HepG2 (cell line): ENCODE data around the gene NDUFB10. TPM values are rescaled to one million over a fixed set of nuclear protein-coding genes. Genes with fewer than 3 reads are reported as not detected.
A peak's percentile ranks its signal among the peaks of the same experiment; 100 is the strongest.

Experiments used
- ARNT2 ChIP-seq: sonication (generic); formaldehyde crosslinking; IDR thresholded peaks from 2 replicates; pipeline ENCODE4 v1.8.0; 2022; ENCODE audit warnings: mild to moderate bottlenecking, low read depth, missing genetic modification reagents, moderate library complexity
- DZIP1 ChIP-seq: sonication (generic); formaldehyde crosslinking; IDR thresholded peaks from 2 replicates; pipeline ENCODE4 v1.5.0; 2020; ENCODE audit warnings: mild to moderate bottlenecking, missing genetic modification reagents
- EP300 ChIP-seq, 3 experiments: sonication (generic) in 1 of 3; formaldehyde crosslinking in 1 of 3; IDR thresholded peaks; 2 replicates each; pipeline versions ENCODE4 v1.5.1 to v1.6.1; 2011 to 2020; ENCODE audit warnings: low read depth in 2 of 3, low read length in 2 of 3, borderline replicate concordance in 1 of 3, improper control_type of control experiment in 1 of 3, mild to moderate bottlenecking in 1 of 3, missing genetic modification reagents in 1 of 3, moderate library complexity in 1 of 3
- GPBP1L1 ChIP-seq: sonication (generic); formaldehyde crosslinking; IDR thresholded peaks from 2 replicates; pipeline ENCODE4 v1.5.0; 2020; ENCODE audit warnings: mild to moderate bottlenecking, missing genetic modification reagents
- HOXA3 ChIP-seq: sonication (generic); formaldehyde crosslinking; IDR thresholded peaks from 2 replicates; pipeline ENCODE4 v1.5.0; 2020; ENCODE audit warnings: missing genetic modification reagents
- MXD1 ChIP-seq: sonication (generic); formaldehyde crosslinking; IDR thresholded peaks from 2 replicates; pipeline ENCODE4 v1.4.0; 2020; ENCODE audit warnings: mild to moderate bottlenecking, missing genetic modification reagents
- NFYB ChIP-seq: sonication (generic); formaldehyde crosslinking; IDR thresholded peaks from 2 replicates; pipeline ENCODE4 v1.4.0; 2020; ENCODE audit warnings: missing genetic modification reagents
- PHB2 ChIP-seq: fragments of 450-650 bp; IDR thresholded peaks from 2 replicates; pipeline ENCODE4 v1.6.1; 2018; ENCODE audit not compliant: partially characterized antibody
- PHF20 ChIP-seq: sonication (generic); formaldehyde crosslinking; IDR thresholded peaks from 2 replicates; pipeline ENCODE4 v1.5.0; 2020; ENCODE audit warnings: mild to moderate bottlenecking, missing genetic modification reagents
- RFX1 ChIP-seq: fragments of 450-650 bp; IDR thresholded peaks from 2 replicates; pipeline ENCODE4 v1.6.1; 2017
- TCF7 ChIP-seq: sonication (generic); IDR thresholded peaks from 2 replicates; pipeline ENCODE4 v1.6.1; 2016; ENCODE audit warnings: antibody characterized with exemption, low read depth
- TP53 ChIP-seq: sonication (generic); formaldehyde crosslinking; conservative IDR thresholded peaks from 2 replicates; pipeline ENCODE4 v1.4.0; 2020; ENCODE audit warnings: missing genetic modification reagents
- ZNF124 ChIP-seq: sonication (generic); formaldehyde crosslinking; IDR thresholded peaks from 2 replicates; pipeline ENCODE4 v1.4.0; 2020; ENCODE audit warnings: missing genetic modification reagents
- ZNF275 ChIP-seq: sonication (generic); formaldehyde crosslinking; IDR thresholded peaks from 2 replicates; pipeline ENCODE4 v1.8.0; 2022; ENCODE audit warnings: missing genetic modification reagents, mild to moderate bottlenecking, inconsistent platforms, borderline replicate concordance
- ZNF687 ChIP-seq: sonication (generic); formaldehyde crosslinking; IDR thresholded peaks from 2 replicates; pipeline ENCODE4 v1.5.1; 2020; ENCODE audit warnings: mild to moderate bottlenecking, missing genetic modification reagents, moderate library complexity
- polyA plus RNA-seq, 8 experiments: library from polyadenylated mRNA; depleted of rRNA in 3 of 8; stranded (reverse) in 7 of 8; unstranded in 1 of 8; fragments of >200 nt; fragmentation: Illumina TruSeq in 4 of 8; extraction: Trizol in 4 of 8; gene quantifications; 2 replicates each; pipeline versions ENCODE4 v1.2.1 to v1.2.3, GENCODE V29; 2011 to 2016; ENCODE audit warnings: low read depth in 4 of 8, missing spikeins in 1 of 8, mixed read lengths in 1 of 8; ENCODE audit not compliant: insufficient read depth in 1 of 8
- total RNA-seq, 5 experiments: library from RNA; depleted of rRNA; stranded (reverse); fragments of >200 nt; fragmentation: Illumina TruSeq; extraction: Trizol; gene quantifications; 2 replicates each; pipeline ENCODE4 v1.2.3, GENCODE V29; 2016; ENCODE audit warnings: low read depth in 1 of 5
- TF ChIP-seq, protein P1 (sequence below): IDR thresholded peaks from 2 replicates; pipeline ENCODE4 v1.6.1; 2016; ENCODE audit warnings: low read depth, control low read depth

The NDUFB10 gene
- total and polyA plus RNA-seq, 2 of the 13 experiments (the other 11 are each of a cell fraction or from before 2014, with no cell fraction given), result 68.6 to 157 TPM

DNA sequence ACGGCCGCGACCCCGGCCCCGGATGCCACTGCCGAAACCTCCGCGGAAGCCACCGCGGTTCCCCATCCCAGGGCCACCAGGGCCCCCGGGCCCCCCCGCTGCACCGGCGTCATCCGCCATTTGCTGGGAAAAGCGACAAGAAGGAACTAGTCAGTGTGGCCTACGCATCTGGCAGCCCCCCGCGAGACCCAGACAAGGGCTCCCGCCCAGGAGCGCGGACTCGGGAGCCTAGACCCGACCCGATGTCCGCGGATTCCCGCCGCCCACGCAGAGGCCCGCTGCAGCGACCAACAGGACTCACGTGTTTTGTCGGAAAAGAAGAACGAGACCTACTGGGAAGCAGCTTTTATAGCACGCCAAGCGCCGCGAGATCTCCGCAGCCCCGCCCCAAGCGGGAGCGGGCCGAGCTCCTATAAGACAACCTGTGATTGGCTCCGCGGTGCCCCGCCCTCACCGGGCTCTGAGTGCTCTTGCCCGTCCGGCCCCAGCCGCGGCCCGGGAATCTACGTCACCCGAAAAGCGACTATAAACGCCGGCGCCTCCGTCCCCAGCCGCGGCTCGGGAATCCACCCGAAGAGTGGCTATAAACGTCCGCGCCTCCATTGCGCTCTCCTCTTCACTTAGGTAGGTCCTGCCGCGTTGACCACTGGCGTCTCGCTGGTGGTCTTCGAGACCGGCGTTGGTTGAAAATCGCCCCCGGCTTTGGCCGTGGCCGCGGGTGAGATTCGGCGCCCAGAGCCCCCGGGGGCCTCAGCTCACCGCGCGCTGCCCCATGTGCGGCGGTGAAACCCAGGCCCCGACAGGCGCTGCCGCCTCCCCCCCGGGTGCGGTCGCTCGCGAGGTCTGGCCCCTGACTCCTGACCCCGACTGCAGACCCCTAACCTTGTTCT, 5.4 kb downstream of the NDUFB10 start, which contains the start of gene RPS2 (continued):
- TF ChIP-seq, protein P1, sequence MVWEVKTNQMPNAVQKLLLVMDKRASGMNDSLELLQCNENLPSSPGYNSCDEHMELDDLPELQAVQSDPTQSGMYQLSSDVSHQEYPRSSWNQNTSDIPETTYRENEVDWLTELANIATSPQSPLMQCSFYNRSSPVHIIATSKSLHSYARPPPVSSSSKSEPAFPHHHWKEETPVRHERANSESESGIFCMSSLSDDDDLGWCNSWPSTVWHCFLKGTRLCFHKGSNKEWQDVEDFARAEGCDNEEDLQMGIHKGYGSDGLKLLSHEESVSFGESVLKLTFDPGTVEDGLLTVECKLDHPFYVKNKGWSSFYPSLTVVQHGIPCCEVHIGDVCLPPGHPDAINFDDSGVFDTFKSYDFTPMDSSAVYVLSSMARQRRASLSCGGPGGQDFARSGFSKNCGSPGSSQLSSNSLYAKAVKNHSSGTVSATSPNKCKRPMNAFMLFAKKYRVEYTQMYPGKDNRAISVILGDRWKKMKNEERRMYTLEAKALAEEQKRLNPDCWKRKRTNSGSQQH (CRISPR knock-in tag), result 0 out of 2 replicates have a peak, but pooled peaks have one; percentile 36
- TF ChIP-seq DZIP1 (CRISPR knock-in tag) (no peak), PHF20 (CRISPR knock-in tag) (peak; percentile 88), NFYB (peak; percentile 96), ARNT2 (CRISPR knock-in tag) (peak; percentile 87), ZNF275 (CRISPR knock-in tag) (0 out of 2 replicates have a peak, but pooled peaks have one; percentile 8), RFX1 (no peak), ZNF687 (CRISPR knock-in tag) (peak; percentile 75), EP300 (IDR thresholded peaks at IDR 0.05; ENCODE audit: low read depth in 2 of 2, low read length in 2 of 2) (peak in 1 of 2 experiments; percentile 26; a peak in 1 of 4 replicates), EP300 (CRISPR knock-in tag; IDR thresholded peaks at IDR 0.05; ENCODE audit: borderline replicate concordance) (no peak; the same call in 1 of the 2 replicates), TCF7 (no peak), TP53 (CRISPR knock-in tag) (peak; percentile 81; the same call in 1 of the 2 replicates), PHB2 (no peak), MXD1 (CRISPR knock-in tag) (peak; percentile 60; the same call in 1 of the 2 replicates), ZNF124 (CRISPR knock-in tag) (peak; percentile 83; the same call in 1 of the 2 replicates), HOXA3 (CRISPR knock-in tag) (peak; percentile 61), GPBP1L1 (CRISPR knock-in tag) (no peak)
